Measurements from ENCODE around the gene AGBL1. TPM values are rescaled to one million over a fixed set of nuclear protein-coding genes. Genes with fewer than 3 reads are reported as not detected.

AGBL1 gene
- total RNA-seq, 6 experiments from 2014 or later, result not detected

DNA sequence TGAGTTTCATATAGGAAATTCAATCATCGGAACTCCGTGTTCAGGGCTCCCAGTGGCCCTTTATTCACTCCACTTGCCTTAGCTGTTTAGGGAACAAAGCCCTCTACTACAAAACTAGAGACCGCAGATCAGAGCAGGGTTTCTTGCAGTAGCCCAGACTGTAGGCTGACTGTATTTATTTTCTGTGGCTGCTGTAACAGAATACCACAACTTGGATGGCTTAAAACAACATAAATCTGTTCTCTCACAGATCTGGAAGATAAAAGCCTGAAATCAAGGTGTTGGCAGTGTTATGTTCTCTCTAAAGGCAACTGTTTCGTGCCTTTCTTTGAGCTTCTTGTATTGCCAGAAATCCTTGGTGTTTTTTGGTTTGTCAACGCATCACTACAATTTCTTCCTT lies 479.0 kb downstream of the AGBL1 start:
- Mint-ChIP-seq H3K27ac (no peak overlapping the region), H3K36me3 (ENCODE audit: low read depth) (no peaks in the 10 kb centered on the region), H3K4me1 (ENCODE audit: low read depth) (no peaks in the 10 kb centered on the region), H3K27me3 (ENCODE audit: insufficient read depth) (no peaks in the 10 kb centered on the region), H3K9me3 (peaks cover 45% of the 10 kb centered on the region), H3K4me3 (no peak overlapping the region)
- TF ChIP-seq, protein P1, sequence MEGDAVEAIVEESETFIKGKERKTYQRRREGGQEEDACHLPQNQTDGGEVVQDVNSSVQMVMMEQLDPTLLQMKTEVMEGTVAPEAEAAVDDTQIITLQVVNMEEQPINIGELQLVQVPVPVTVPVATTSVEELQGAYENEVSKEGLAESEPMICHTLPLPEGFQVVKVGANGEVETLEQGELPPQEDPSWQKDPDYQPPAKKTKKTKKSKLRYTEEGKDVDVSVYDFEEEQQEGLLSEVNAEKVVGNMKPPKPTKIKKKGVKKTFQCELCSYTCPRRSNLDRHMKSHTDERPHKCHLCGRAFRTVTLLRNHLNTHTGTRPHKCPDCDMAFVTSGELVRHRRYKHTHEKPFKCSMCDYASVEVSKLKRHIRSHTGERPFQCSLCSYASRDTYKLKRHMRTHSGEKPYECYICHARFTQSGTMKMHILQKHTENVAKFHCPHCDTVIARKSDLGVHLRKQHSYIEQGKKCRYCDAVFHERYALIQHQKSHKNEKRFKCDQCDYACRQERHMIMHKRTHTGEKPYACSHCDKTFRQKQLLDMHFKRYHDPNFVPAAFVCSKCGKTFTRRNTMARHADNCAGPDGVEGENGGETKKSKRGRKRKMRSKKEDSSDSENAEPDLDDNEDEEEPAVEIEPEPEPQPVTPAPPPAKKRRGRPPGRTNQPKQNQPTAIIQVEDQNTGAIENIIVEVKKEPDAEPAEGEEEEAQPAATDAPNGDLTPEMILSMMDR (IDR thresholded peaks at IDR 0.05), result no peak
- DNase-seq, result no peak

DNA sequence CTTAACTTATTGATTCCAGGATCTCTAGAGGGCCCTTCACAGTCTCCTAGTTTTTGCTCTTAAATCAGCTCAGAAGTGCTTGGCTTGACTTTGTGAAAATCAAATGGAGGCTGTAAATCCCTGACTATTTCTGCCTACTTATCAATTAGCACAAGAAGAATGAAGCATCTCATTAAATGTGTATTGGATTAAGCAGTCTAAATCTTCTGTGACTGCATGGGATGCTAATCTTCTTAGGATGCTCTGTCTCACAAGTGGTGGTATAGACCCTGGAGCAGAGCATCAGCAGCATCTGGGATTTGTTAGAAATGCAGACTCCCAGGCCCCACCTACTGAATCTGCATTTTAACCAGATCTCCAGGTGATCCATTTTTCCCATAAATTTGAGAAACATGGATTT lies 488.7 kb downstream of the AGBL1 start:
- Mint-ChIP-seq H3K4me1 (ENCODE audit: low read depth) (no peaks in the 10 kb centered on the region), H3K36me3 (ENCODE audit: low read depth) (peaks cover 14% of the 10 kb centered on the region), H3K27ac (no peak overlapping the region), H3K9me3 (peaks cover 70% of the 10 kb centered on the region), H3K27me3 (ENCODE audit: insufficient read depth) (no peaks in the 10 kb centered on the region), H3K4me3 (no peak overlapping the region)
- TF ChIP-seq, protein P1 (IDR thresholded peaks at IDR 0.05), result no peak
- no peak for DNase-seq

DNA sequence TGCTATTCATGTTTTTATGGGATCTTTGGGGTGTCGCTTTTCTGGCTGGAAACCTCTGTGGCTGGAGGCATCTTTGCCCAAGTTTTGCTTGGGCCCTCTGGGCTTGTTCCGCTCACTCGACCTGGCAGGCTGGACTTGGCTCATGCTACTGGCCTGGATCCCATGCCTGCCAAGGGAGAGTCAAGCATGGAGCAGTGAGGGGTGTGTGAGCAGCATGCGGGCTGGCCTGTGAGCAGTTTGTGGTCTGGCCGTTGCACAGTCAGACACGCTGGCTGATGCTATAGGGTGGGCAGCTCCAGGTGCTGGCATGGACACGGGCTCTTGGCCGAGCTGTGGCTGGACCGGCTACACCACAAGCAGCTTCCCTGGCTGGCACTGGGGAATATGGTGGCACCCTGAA lies 491.1 kb downstream of the AGBL1 start:
- no peaks in the 10 kb centered on the region for H3K4me1 Mint-ChIP-seq (ENCODE audit: low read depth)
- peaks cover 66% of the 10 kb centered on the region for H3K9me3 Mint-ChIP-seq
- peaks cover 14% of the 10 kb centered on the region for H3K36me3 Mint-ChIP-seq (ENCODE audit: low read depth)
- no peaks in the 10 kb centered on the region for H3K27me3 Mint-ChIP-seq (ENCODE audit: insufficient read depth)
- H3K4me3 Mint-ChIP-seq, result no peak overlapping the region
- TF ChIP-seq, protein P1 (IDR thresholded peaks at IDR 0.05), result no peak
- H3K27ac Mint-ChIP-seq, result no peak overlapping the region
- no peak for DNase-seq

DNA sequence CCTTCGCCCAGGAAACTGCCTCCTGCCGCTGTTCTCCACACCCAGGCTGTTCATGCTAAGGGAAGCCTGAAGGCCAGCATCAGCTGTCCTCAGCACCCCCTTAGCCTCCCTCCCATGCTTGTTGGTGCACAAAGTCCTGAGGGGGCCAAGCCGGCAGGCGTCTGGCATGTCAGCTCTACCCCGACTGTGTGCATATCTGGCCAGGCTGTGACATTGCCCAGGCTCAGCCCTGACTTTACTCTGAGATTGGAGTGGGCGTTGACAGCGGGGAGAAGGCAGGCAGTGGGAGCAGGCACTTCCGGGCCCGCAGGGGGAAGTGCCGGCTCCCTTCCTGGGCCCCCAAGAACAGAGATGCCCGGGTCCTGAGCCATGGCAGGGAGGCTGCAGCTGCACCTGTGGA lies 492.2 kb downstream of the AGBL1 start:
- TF ChIP-seq, protein P1 (IDR thresholded peaks at IDR 0.05), result no peak
- H3K27me3 Mint-ChIP-seq (ENCODE audit: insufficient read depth), result no peaks in the 10 kb centered on the region
- no peak overlapping the region for H3K27ac Mint-ChIP-seq
- peaks cover 65% of the 10 kb centered on the region for H3K9me3 Mint-ChIP-seq
- H3K4me3 Mint-ChIP-seq, result no peak overlapping the region
- no peak for DNase-seq
- H3K36me3 Mint-ChIP-seq (ENCODE audit: low read depth), result peaks cover 14% of the 10 kb centered on the region
- no peaks in the 10 kb centered on the region for H3K4me1 Mint-ChIP-seq (ENCODE audit: low read depth)

DNA sequence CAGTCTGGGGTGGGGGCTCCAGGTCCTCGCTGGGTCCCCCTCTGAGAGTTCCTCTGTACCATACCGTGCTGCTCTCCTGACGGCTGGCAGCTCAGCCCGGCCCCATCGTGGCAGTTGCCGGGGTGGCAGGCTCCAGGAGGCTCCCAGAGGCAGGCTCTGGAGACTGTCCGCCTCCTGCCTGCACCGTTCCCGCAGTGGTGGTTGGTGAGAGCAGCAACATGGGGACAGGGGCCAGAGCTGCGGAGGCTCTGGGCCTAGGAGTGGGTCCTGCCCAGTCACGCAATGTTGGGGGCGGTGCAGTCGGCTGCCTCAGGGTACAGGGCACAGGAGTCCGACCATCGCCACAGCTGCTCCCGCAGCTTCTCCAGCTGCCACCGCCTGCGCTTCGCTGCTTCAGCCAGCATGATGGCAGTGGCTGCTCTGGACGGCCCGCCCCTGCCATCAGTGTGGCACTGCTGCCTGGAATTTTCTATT lies 492.7 kb downstream of the AGBL1 start:
- Mint-ChIP-seq H3K9me3 (peaks cover 65% of the 10 kb centered on the region), H3K27me3 (ENCODE audit: insufficient read depth) (no peaks in the 10 kb centered on the region), H3K4me3 (no peak overlapping the region), H3K4me1 (ENCODE audit: low read depth) (no peaks in the 10 kb centered on the region), H3K36me3 (ENCODE audit: low read depth) (peaks cover 19% of the 10 kb centered on the region), H3K27ac (no peak overlapping the region)
- TF ChIP-seq, protein P1 (IDR thresholded peaks at IDR 0.05), result no peak
- DNase-seq, result no peak

DNA sequence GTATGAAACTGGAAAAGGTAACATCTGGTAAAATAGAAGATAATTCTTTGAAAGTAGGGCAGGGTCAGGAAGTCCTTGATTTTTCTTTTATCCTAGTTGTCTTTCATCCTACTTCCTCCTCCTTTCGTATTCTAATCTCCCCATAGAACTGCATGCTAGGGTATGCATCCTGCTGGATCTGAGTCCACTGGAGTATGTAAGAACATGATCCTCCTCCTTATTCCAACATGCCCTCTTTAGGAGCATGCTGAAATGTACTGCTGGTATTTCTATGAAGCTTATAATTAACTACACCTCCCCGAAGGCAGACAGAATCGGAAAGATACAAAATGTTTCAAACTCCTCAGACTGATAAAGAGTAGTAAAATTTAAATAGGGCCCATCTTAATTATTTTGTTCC lies 493.8 kb downstream of the AGBL1 start:
- H3K27ac Mint-ChIP-seq, result no peak overlapping the region

More for the DNA sequence above, 493.8 kb downstream of the AGBL1 start:
- TF ChIP-seq, protein P1 (IDR thresholded peaks at IDR 0.05), result no peak
- Mint-ChIP-seq H3K27me3 (ENCODE audit: insufficient read depth) (no peaks in the 10 kb centered on the region), H3K9me3 (peaks cover 61% of the 10 kb centered on the region), H3K4me3 (no peak overlapping the region), H3K4me1 (ENCODE audit: low read depth) (no peaks in the 10 kb centered on the region), H3K36me3 (ENCODE audit: low read depth) (peaks cover 19% of the 10 kb centered on the region)
- no peak for DNase-seq

All from HFFc6 (cell line).